HPDE6-E6E7 (cell line): ENCODE measurements around the gene NUP98.
"Not testable (repeated sequence)": the region's sequence is repeated elsewhere in the genome, so short reads cannot be mapped to it uniquely, and the experiment has no call there.

ENCODE experiments used
- DNase-seq: peaks from one replicate; pipeline ENCODE4 v3.0.0; 2011; ENCODE audit warnings: missing footprints; ENCODE audit errors: extremely low spot score

The NUP98 gene

GRCh38 chr11:3671334-3672254, 125.8 kb downstream of the NUP98 start, which contains the start of gene CHRNA10:
Gene CHRNA10 (minus strand): TSS chr11:3671384. CDS start chr11:3671312, 72 bp downstream.
- DNase-seq: no peak

DNA sequence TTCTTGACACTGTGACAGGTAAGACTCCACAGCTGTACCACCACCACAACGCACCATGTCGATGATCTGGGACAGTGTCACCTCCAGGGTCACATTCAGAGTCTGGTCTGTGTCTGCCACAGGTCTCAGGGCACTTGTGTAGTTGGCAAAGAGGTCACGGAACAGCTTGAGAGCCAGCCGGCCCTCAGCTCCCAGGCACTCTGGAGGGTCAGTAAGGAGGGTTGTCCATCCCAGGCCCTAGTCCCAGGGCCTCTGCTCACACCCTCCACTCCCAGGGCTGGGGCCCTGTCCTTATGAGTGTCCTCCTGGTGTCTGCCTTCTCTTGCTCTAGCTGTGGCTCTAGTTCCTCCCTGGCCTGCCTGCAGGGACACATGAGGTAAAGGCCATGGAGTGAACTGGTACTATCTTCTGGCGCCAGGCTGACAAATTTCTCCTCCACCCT, 127.6 kb downstream of the NUP98 start:
- no peak for DNase-seq

DNA sequence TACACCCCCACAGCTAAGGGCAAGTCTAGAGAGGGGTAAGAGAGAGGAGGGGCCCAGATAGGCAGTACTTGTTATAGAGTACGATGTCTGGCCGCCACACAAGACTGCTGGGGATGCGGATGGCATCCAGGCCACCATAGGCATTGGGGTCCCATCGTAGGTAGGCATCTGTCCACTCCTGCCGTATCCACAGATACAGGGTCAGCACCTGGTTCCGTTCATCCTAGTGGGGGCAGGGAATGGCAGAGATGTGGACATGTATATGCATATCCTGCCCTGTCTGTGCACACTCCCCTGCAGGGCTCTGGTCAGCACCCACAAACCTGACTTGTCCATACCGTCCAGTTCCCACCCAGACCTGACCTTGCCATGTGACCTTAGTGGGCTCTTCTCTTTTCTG, 128.2 kb downstream of the NUP98 start:
- no peak for DNase-seq

DNA sequence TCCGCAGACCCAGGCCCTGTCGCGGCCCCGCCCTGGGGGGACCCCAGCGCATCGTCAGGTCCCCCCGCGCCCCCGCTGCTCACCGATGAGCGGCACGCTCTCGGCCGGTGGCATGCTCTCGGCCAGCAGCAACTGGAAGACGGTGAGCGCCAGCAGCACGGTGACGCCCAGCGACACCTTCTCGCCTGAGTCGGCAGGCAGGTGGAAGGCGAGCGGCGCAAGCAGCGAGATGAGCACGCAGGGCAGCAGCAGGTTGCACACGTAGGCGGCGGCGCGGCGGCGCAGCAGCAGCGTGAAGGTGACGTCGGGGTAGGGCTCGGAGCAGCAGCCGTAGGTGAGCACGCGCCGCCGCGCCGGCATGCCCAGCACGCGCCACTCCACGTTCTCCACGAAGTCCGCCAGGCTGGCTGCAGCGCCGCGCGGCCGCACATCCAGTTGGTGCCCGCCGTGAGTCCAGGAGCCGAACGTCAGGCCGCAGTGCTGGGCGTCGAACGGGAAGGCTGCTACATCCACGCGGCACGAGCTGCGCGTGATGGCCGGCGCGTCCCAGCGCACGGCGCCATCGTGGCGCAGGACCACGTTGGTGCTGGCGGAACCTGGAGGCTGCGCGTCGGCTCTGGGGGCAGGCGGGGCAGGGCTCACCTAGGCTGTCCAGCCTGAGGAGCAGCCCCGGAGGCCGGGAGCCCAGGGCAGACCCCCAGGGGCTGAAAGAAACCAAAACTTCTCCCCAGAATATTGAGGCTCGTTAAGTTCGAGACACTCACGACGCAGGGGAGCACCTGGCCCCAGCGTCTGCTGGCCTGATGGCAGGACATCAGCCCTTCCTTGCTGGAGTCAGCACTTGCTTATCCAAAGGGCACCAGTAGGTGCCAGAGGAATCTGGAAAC, 130.0 kb downstream of the NUP98 start:
- DNase-seq: no peak

DNA sequence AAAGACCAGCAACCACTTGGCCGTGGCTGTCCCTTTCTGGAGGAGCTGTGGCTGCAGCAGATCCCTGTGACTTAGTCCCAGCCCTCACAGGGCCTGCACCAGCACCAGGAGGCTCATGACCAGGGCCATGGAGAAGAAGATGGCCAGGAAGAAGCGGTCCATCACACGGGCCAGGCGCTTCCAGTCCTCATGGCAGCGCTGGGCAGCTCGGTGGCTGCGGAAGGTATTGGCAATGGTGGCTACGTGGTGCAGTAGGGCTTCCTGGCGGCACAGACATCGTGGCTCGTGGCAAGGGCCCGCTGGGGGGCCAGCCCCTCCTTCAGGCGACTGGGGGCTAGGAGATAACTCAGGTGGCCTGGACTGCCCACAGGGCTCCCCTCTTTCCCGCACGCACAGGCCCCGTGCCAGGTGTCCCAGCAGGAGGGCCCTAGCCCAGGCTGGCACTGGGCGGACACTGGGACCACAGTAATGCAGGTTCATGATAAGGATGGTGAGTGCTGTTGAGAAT, 131.3 kb downstream of the NUP98 start:
- no peak for DNase-seq

DNA sequence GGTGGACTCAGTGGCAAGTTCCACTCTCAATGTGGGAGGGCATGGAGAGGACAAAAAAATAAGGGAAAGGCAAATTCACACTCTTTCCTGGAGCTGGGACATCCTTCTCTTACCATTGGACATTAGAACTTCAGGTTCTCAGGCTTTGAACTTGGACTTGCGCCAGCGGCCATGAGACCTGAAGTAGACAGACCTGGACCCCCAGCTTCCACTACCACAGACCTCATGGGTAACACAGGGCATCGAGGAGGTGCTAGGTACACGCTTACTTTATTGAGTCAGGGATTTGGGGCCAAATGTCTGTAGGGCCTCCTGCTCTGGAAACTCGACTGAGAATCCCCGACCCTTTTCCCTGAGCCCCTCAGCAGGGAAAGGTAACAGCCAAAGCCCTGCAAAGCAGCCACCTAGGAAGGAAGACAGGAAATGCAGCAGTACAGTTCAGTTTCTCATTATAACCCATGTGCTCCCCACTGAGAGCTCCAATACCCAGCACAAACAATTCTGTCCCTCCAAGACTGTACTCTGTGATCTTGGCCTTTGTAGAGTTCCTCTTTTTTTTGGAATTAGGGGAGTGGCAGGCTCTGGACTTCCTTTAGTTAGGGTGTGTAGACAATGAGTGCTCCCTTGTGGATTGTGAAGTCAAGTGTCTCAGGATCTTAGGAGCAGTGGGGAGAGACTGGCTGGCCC, 131.9 kb downstream of the NUP98 start:
- no peak for DNase-seq

DNA sequence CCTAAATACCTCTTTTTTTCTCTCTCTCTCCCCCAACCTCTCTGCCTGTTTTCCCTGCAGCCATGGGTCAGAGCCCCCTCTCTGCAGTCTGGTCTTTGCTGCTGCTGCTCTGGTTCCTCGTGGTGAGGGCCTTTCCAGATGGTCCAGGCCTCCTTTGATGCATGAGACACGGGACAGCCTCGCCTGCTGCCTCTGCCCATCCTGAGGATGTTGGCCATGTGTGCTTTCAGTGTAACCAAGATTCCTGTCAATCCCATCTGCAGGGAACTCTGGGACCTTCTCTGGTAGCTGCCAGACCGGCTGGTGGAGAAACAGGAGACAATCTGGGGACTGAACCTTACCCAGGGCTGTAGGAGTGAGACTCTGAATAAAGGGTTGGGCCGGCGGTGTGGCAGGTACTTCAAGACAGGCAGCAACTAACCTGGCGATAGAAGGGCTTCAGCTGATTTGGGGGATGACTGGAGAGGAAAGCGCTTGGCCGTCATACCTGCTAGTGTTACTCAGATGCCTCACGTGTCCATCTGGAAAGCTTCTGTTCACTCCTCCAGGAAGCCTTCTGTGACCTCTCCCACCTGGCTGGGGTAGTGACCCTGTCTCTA, 133.2 kb downstream of the NUP98 start:
- DNase-seq: no peak

- no peak for DNase-seq
Measured at GRCh38 chr11:3662856-3663255, 134.5 kb downstream of the NUP98 start.

DNA sequence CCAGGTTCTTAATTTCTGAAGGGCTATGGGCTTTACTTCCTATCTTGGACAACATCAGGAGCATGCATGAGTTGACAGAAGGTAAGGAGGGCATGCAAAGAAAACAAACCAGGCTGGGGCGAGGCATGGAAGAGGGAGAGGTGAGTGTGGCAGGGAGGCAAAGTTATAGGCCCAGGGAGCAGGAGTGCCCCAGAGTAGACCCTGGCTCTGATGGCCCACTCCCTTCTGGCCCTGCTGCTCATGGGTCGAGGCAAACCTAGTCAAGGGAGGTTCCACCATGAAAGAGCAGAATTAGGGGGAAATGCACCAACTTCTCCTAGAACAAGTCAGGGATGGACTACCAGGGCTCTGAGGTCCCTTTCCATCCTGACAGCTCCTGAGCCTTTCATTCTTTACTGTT, 136.4 kb downstream of the NUP98 start:
- no peak for DNase-seq

DNA sequence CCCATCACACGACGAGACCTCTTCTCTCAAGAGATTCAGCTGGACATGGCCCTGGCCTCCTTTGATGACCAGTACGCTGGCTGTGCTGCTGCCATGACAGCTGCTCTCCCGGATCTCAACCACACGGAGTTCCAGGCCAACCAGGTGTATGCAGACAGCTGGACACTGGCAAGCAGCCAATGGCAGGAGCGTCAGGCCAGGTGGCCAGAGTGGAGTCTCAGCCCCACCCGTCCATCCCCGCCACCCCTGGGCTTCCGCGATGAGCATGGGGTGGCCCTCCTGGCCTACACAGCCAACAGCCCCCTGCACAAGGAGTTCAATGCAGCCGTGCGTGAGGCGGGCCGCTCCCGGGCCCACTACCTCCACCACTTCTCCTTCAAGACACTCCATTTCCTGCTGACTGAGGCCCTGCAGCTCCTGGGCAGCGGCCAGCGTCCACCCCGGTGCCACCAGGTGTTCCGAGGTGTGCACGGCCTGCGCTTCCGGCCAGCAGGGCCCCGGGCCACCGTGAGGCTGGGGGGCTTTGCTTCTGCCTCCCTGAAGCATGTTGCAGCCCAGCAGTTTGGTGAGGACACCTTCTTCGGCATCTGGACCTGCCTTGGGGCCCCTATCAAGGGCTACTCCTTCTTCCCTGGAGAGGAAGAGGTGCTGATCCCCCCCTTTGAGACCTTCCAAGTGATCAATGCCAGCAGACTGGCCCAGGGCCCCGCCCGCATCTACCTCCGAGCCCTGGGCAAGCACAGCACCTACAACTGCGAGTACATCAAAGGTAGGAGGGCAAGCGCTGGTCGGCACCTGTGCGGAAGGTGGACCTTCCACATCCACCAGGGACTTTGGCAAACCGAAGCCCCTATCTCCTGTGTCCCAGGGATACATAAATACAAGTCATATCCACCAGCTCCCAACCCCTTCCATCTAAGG, 137.5 kb downstream of the NUP98 start:
- DNase-seq: no peak

DNA sequence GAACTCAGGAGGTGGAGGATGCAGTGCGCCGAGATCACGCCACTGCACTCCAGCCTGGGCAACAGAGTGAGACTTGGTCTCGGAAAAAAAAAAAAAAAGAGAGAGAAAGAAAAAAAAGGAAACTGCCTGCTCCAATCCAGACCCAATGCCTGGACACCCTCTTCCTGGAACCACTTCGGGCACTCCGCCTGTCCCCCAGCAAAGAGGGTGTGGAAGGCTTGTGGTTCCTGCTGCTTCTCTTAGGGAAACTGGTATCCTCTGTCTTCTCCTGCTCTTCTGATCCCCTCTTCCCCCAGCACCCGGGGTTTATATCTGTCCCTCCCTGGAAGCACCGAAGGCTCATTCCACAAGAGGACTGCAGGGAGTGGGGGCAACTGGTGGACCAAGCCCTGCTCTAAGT, 139.1 kb downstream of the NUP98 start:
- DNase-seq: no peak

DNA sequence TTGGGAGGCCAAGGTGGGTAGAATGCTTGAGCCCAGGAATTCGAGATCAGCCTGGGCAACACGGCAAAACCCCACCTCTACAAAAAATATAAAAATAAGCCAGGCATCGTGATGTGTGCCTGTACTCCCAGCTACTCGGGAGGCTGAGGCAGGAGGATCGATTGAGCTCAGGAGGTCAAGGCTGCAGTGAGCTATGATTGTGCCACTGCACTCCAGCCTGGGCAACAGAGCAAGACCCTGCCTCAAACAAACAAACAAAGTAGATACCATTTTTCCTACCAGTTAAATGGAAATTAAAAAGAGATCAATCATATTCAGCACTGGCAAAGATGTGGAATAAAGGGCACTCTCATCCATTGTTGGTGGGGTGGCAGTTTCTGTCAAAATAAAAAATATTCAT, 140.0 kb downstream of the NUP98 start:
- DNase-seq: not testable (repeated sequence)

- no peak for DNase-seq
Measured at GRCh38 chr11:3655547-3655946, 141.8 kb downstream of the NUP98 start.

GRCh38 chr11:3652514-3652913, 144.8 kb downstream of the NUP98 start:
- DNase-seq: not testable (repeated sequence)

DNA sequence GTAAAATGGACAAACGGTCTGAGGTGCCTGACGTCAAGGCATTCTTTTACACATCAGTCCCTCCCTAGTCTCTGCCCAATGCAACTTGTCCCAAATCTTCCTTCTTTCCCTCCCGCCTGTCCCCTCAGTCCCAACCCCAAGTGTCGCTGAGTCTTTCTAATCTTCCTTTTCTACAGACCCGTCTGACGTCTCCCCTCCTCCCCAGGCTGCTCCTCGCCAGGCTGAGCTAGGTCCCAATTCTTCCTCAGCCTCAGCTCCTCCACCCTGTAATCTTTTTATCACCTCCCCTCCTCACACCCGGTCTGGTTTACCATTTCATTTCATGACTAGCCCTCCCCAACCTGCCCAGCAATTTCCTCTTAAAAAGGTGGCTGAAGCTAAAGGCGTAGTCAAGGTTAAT, 148.0 kb downstream of the NUP98 start:
- not testable (repeated sequence) for DNase-seq

- DNase-seq: not testable (repeated sequence)
Measured at GRCh38 chr11:3648843-3649242, 148.5 kb downstream of the NUP98 start.

GRCh38 chr11:3645552-3645951, 151.8 kb downstream of the NUP98 start:
- no peak for DNase-seq

DNA sequence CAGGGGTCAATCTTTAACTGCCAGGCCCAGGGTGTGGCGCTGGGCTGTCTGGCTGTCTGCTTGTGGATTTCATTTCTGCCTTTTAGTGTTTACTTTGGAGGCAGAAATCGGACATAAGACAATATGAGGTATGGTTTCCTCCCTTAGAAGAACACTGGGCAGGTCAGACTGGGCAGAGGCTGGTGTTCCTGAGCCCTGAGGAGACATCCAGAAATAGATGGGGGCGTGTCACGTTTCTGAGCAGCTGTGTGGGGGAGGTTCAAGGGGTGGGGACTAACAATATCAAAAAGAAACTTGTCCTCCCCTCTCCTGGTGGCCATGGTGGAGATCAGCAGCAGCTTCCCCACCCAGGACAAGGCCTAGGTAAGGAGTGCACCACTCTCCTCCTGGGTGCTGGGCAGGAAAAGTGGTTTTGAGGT, 152.5 kb downstream of the NUP98 start, which contains the start of gene ART1:
ART1 (plus strand) TSS at position 312 of the 419 bp plus-strand sequence. CDS start 14,086 bp downstream, outside the sequence.
- no peak for DNase-seq

DNA sequence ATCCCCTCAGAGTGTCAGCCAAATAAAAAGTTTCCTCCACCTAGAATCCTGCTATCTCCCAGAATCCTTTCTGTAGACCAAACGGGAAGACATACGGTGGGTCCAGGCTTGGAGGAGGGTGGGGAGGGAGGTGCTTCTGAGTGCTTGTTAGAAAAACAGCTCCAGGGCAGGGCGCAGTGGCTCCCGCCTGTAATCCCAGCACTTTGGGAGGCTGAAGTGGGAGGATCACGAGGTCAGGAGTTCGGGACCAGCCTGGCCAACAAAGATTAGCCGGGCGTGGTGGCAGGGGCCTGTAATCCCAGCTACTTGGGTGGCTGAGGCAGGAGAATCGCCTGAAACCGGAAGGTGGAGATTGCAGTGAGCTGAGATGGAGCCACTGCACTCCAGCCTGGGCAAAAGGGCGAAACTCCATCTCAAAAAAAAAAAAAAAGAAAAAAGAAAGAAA, 154.2 kb downstream of the NUP98 start:
- not testable (repeated sequence) for DNase-seq
